GM18517 (cell line): ENCODE measurements around the gene SNRNP70.
"Not testable (repeated sequence)": the region's sequence is repeated elsewhere in the genome, so short reads cannot be mapped to it uniquely, and the experiment has no call there.

Experiments used
- ATAC-seq: cut with Tn5 transposase; IDR thresholded peaks from one replicate; pipeline ENCODE4 v1.9.1; 2021; ENCODE audit warnings: mild to moderate bottlenecking, moderate library complexity; ENCODE audit not compliant: unreplicated experiment

Gene SNRNP70

DNA sequence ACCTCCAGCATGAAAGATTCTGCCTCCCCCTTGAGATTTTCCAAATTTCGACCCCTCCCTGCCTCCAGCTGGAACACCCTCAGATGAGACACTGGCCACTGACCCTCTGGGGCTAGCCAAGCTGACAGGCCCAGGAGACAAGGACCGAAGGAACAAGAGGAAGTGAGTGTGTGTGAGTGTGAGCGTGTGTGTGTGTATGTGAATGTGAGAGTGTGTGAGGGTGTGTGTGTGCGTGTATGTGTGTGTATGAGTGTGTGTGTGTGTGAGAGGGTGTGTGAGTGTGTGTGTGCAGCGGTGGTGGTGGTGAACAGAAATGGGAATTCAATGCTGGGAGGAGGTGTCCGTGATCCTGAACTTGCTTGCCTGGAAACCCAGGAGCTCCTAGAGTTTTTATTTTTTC is 56.1 kb downstream of the SNRNP70 start:
- no peak for ATAC-seq

- peak; percentile 78 for ATAC-seq
Observed at GRCh38 chr19:49142866-49143335, 57.6 kb downstream of the SNRNP70 start.

DNA sequence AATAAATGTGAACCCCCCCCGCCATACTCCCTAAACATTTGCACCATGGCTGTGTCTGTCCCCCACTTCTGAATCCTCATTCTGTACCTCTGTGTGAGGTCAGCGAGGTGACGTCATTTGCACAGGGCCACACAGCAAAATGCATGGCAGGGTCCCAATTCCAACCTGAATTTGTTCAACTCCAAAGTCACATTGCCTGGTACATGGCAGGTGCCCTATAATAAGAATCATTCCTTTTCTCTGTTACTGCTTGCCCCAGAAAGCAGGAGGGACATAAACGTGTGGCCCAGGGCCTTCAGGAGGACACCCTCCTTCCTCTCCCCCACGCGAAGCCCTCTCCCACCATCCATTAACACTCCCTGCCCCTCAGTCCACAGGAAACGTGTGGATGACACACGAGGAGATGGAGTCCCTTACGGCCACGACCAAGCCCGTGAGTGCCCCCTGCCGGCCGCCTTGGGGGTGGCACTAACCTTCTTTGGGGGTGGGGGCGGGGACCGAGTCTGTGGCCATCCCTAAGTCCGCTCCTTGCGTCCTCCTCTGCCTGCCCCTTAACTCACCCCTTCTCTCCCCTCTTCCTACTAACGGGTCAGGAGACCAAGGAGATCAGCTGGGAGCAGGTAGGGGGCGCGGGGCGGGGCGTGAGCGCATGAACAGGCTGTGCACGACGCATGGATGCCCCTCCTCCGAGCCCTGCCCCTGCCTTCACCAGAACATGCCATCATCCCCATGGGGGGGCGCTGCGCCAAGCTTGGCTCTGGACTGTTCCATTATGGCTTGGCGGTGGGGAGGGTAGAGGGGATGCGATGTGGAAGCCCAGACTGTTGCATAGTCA is 60.5 kb downstream of the SNRNP70 start:
- ATAC-seq: no peak

- not testable (repeated sequence) for ATAC-seq
Observed at GRCh38 chr19:49146408-49146770, 61.1 kb downstream of the SNRNP70 start.

GRCh38 chr19:49148044-49148682 is 62.9 kb downstream of the SNRNP70 start:
- no peak for ATAC-seq

- no peak for ATAC-seq
Observed at GRCh38 chr19:49148784-49149651, 63.8 kb downstream of the SNRNP70 start.

DNA sequence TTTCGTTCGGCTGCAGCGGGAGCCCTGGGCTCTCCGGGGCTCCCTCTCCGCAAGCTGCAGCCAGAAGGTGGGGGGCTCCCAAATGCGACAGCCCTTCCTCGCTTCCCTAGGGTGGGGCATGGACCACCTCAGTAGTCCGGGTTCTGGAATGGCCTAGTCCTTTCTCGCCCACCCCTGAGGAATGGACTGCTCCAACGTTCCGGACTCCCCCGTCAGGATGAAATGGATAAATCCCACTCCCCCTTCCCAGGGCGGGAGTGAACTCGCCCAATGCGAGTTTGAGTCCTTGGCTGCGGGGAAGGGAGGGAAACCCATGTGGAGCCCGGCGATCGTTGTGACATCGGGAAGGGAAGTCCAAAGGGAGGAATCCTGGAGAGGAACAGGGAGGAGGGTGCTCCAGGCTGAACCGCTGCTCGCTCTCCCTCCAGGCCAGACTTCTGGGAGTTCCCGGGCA is 64.4 kb downstream of the SNRNP70 start:
- no peak for ATAC-seq

DNA sequence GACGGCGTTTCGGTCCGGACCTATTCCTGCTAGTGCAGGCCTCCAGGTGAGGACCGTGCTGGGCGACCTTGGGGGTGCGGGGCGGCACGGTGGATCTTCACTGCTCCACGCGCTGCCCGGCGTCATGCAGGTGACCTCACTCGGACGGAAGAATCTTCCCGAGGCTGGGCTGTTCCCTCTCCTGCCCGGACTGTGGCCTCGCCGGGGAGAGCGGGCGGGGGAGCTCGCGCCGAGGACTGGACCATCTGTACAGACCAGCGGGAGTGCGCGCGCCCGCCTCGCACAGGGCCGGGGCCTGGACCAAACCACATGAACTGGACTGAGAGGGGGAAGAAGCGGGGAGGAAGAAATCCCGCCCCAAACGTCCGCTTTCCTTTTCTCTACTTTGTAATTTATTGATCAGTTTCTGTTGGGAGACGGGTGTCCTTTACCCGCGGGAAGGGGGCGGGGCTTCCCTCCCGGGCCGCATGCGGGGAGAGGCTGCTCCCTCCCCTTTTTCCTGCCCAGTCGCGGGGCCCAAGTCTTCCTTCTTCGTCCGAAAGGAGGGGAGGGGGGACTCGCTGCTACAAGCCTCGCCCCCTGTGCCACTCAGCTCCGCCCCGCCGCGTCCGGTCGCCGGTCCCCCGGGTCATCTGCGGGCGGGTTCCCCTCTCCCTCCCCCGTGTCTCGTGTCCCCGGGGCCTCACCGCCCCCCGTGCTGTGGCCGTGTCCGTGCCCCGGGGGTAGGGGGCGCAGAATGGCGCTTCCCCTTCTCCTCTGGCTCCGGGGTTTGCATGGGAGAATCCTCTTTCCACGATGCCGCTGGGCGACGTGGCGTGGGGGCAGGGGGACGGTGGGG is 65.1 kb downstream of the SNRNP70 start:
- no peak for ATAC-seq

DNA sequence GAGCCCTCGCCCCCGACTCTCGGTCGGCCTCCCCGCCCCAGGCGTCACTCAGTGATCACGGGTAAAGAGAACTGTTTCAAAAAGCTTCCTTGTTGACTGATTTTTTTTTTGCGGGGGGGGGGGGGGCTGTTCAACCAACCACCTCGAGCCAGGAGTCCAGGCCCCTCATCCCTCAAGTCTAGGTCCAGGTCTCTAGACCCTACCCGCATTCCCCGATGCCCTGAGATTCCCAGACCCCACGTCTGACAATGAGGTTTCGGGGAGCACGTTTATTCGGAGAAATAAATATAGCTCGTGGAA is 65.6 kb downstream of the SNRNP70 start:
- no peak for ATAC-seq

DNA sequence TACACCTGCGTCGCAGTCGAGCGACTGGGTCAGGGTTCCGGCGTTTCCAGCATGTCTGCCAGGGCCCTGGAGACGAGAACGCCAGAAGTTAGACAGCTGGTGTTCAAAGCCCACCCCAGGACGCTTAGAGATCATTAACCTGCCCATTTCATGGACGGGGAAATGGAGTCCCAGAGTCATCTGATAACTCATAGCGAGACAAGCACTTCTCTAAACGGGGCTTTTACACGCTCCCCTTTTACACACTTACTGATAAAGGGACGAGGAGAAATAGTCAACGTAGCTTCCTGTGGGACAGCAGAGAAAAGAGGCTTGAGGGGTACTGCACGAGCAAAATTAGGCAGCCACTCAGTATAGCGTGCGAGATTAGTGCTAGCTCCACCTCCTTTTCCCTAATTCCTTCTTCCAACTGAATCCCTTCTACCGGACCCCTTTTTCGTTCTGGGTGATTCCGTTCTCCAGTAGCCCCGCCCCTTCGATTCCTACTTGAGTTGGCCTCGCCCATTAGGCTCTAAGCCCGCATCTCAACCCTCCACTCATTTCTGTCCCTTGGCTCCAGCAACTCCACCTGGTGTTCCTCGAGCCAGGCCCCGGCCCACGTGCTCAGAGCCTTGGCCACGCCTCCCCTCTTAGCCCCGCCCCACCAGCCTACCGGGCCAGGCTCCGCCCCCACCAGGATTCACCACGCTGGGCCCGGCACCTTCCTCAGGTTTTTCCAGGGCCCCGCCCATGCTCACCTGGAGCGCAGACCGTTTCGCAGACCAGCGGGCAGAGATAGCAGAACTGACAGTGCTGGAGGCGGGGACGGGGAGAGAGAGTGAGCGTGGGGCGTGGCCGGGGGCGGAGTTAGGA is 66.2 kb downstream of the SNRNP70 start:
- ATAC-seq: no peak

- no peak for ATAC-seq
Observed at GRCh38 chr19:49152119-49152550, 66.9 kb downstream of the SNRNP70 start.

- no peak for ATAC-seq
Observed at GRCh38 chr19:49153167-49153809, 68.0 kb downstream of the SNRNP70 start.

- no peak for ATAC-seq
Observed at GRCh38 chr19:49154279-49154678, 69.0 kb downstream of the SNRNP70 start.

GRCh38 chr19:49155005-49155819 is 70.0 kb downstream of the SNRNP70 start, which contains the start of gene HRC:
TSS of gene HRC (minus strand) at chr19:49155396. CDS start at chr19:49155237, 159 bp downstream.
- no peak for ATAC-seq

- ATAC-seq: no peak
Observed at GRCh38 chr19:49155820-49156346, 70.6 kb downstream of the SNRNP70 start.

GRCh38 chr19:49157445-49158224 is 72.4 kb downstream of the SNRNP70 start, which contains the start of gene TRPM4:
TSS of gene TRPM4 (plus strand) at chr19:49157792. CDS start at chr19:49157867, 75 bp downstream.
- ATAC-seq: no peak
